GM15510 (cell line): Measurements from ENCODE around the gene TWF2.

ENCODE experiments used
- POLR2A ChIP-seq: IDR thresholded peaks from 3 replicates; pipeline ENCODE4 v1.6.1; 2011; ENCODE audit warnings: borderline replicate concordance; ENCODE audit not compliant: insufficient read length; ENCODE audit errors: extremely low read depth

Gene TWF2

GRCh38 chr3:52265387-52265786 lies 26.4 kb upstream of the TWF2 start:
- no peak for TF ChIP-seq POLR2A

DNA sequence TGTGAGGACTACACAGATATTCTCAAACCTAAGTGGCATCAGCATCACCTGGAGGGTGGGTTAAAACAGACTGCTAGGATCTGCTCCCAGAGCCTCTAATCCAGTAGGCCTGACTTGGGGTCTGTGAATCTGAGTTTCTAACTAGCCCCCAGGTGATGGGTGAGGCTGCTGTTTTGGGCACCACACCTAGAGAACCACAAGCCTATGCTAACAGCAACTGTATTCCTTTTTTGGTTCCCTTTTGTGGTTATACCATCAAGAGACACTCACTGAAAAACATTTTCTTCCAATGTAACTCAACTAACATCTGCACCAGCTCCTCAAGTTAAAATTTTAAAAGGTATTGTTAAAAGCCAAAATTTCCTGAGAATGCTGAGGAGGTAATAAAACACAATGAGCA lies 23.5 kb upstream of the TWF2 start:
- no peak for TF ChIP-seq POLR2A

GRCh38 chr3:52259448-52259847 lies 20.5 kb upstream of the TWF2 start:
- TF ChIP-seq POLR2A = no peak

DNA sequence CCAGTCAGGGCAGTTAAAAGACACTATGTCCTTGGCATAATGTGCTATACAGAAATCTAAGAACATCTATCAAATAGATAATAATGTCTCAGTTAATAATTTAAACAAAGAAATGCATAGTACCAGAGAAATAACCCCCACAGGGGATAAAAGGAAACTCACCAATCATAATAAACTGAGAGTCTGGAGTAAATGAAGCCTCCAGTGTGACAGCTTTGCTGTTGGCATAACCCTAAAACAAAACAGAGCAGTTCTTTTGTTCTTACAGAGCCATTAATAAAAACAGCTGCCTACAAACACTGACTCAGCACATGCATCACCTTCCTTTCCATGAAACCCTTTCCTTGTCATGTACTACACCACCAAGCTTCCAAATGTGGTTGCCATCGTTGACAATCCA lies 20.1 kb upstream of the TWF2 start:
- no peak for TF ChIP-seq POLR2A

DNA sequence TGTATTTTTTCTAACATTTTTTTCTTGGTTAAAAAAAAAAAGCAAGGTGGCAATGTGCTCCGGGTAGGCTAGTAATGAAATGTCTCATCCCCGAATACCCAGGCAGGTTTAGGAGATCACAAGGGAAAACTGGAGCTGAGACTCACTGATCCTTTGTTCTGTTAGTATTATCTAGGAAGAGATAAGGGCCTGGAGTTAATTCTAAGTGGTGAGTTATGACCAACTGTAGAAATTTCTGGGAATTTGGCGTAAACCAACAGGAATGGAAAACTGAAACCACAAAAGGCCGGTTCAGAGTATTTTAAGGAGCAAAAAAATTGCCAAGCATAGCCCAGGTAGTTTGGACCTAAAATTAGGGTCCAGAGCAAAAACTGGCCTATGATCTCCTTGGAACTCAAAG lies 19.0 kb upstream of the TWF2 start:
- TF ChIP-seq POLR2A = no peak

DNA sequence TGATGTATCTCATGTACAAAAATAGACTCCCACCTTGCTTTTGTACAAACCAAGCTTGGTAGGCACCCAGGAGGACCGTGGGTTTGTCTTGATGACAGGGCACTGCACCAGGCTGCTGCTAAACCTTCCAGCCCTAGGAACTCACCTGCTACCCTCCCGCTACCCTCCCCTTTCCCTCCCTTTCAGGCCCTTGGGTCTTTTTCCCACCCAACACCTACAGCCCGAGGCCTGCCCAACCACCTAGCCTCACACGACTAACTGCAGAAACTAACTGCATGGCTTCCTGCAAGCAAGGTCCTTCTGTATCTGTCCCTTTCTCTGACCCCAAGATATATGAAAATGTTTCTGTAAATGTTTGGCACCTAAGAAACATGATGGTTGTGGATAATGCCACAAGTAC lies 17.7 kb upstream of the TWF2 start:
- TF ChIP-seq POLR2A = no peak

DNA sequence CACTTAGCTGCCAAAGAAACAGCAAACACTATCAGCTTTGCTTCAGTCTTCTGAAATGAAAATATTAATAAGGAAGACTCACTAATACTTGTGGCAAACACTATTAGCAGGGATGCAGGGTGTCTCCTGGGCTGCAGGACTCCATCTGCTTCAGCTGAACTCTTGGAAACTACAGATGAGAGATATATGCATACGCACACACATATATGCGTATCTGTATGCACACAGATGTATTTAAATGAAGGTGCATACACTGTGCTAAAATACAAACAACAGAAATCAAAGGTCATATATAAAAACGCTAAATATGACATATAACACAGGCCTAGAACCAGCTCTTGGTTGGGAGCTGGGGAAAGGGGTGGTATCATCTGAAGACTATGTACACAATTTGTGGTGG lies 17.2 kb upstream of the TWF2 start:
- no peak for TF ChIP-seq POLR2A

DNA sequence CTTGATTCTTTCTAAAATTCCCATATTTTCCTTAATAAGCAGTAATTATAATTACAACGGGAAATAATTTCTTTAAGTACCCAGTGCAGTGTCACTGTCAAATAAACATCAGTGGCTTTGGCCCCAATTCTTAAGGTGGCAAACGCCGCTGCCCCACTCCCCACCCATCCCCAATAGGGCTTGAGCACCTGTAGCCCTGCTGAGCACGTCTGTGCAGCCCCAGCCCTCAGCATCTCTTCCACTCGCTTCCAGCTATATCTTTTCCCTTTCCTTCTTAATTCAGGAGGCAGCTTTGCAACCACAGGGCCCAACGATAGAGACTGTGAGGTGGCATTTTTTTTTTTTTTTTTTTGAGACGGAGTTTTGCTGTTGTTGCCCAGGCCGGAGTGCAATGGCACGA lies 15.7 kb upstream of the TWF2 start:
- TF ChIP-seq POLR2A = no peak

GRCh38 chr3:52253314-52254304 lies 14.7 kb upstream of the TWF2 start:
- TF ChIP-seq POLR2A = peak; percentile 24

- no peak for TF ChIP-seq POLR2A
Observed at GRCh38 chr3:52250122-52250521, 11.2 kb upstream of the TWF2 start.

- TF ChIP-seq POLR2A = no peak
Observed at GRCh38 chr3:52249683-52250082, 10.7 kb upstream of the TWF2 start.

DNA sequence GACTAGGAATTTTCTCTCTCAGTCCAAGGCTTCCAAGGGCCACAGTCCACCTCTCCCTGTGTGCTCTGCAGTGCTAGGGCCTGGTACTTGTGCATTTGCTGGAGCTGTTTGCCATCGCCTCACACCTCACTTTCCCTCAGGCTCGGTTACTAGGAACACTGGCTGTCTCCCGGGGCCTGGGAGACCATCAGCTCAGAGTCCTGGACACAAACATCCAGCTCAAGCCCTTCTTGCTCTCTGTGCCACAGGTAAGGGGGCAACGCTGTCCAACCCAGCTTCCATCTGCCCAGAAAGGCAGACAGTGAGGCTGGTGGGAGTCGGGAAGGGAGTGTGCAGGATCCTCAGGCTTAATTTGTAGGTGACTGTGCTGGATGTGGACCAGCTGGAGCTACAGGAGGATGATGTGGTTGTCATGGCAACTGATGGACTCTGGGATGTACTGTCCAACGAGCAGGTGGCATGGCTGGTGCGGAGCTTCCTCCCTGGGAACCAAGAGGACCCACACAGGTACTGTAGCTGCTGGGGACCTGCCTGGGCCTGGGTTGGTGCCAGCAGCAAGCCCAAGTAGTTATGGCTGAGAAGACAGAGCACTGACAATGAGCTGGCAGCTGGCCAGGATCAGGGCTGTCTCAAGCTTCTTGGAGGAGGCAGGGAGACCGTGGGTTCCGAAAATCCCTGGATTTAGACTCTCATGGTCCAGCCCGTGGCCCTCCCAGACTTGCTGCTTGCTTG lies 10.0 kb upstream of the TWF2 start:
- no peak for TF ChIP-seq POLR2A

- TF ChIP-seq POLR2A = no peak
Observed at GRCh38 chr3:52248165-52248541, 9.2 kb upstream of the TWF2 start.

GRCh38 chr3:52247409-52248164 lies 8.6 kb upstream of the TWF2 start:
- no peak for TF ChIP-seq POLR2A

DNA sequence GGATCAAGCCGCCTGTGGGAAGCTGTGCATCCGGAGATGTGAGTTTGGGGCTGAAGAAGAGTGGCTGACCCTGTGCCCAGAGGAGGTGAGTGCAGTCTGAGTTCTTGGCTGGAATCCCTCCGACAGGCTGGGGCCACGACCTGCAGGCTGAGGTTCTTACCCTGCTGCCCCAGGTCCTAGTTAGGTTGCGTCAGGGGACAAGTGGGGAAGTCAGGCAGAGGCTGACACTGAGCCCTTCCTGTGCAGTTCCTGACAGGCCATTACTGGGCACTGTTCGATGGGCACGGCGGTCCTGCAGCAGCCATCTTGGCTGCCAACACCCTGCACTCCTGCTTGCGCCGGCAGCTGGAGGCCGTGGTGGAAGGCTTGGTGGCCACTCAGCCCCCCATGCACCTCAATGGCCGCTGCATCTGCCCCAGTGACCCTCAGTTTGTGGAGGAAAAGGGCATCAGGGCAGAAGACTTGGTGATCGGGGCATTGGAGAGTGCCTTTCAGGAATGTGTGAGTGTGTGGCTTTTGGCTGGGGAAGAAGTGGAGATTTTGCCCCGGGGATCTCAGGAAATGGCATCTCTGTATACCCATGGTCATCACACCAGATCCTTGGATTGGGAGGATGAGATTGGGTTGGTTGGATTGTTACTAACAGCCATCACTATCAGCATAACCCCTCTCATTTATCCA lies 7.9 kb upstream of the TWF2 start:
- no peak for TF ChIP-seq POLR2A

DNA sequence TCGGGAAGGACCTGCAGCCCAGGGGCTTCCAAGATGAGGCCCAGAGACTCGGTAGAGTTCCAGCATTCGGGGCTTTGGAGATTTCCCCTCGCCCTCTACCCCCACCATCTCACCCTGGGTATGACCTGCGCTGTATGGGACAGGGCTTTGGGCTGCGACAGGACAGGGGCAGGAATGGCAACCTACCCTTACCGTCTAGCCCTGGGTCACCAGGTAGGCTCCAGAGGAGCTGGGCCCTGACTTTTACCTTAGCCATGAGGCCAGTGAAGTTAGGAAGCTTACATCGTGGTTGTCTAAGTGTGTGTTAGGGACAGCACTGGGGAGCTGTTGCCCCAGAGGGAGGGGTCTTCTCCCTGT lies 7.3 kb upstream of the TWF2 start:
- TF ChIP-seq POLR2A = no peak
